Stimulated activated CD8-positive, alpha-beta memory T cell treated with anti-CD3 and anti-CD28 coated beads, Interleukin-2, amount 100 ng/mL, for 1 hour (primary cell): ENCODE data around the gene TTC23L.
"Not testable (repeated sequence)": the region's sequence is repeated elsewhere in the genome, so short reads cannot be mapped to it uniquely, and the experiment has no call there.

Experiments used
- DNase-seq, 2 donors: peaks; one replicate each; pipeline ENCODE4 v3.0.0-alpha.2; 2020; ENCODE audit warnings: low read depth in 2 of 2

The TTC23L gene, protein sequence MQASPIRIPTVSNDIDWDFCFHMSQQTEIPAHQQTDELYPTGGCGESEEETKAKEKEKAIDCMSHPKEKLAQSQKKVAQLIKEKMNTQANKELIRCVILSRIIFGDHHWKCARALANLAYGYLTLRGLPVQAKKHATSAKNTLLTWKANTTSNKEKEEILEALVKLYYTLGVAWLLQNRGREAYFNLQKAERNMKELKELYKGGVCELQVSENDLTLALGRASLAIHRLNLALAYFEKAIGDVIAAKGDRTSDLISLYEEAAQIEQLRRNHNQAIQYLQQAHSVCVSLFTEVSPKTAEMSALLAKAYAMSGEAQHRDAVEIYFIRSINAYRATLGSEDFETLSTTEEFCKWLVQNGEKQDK

DNA sequence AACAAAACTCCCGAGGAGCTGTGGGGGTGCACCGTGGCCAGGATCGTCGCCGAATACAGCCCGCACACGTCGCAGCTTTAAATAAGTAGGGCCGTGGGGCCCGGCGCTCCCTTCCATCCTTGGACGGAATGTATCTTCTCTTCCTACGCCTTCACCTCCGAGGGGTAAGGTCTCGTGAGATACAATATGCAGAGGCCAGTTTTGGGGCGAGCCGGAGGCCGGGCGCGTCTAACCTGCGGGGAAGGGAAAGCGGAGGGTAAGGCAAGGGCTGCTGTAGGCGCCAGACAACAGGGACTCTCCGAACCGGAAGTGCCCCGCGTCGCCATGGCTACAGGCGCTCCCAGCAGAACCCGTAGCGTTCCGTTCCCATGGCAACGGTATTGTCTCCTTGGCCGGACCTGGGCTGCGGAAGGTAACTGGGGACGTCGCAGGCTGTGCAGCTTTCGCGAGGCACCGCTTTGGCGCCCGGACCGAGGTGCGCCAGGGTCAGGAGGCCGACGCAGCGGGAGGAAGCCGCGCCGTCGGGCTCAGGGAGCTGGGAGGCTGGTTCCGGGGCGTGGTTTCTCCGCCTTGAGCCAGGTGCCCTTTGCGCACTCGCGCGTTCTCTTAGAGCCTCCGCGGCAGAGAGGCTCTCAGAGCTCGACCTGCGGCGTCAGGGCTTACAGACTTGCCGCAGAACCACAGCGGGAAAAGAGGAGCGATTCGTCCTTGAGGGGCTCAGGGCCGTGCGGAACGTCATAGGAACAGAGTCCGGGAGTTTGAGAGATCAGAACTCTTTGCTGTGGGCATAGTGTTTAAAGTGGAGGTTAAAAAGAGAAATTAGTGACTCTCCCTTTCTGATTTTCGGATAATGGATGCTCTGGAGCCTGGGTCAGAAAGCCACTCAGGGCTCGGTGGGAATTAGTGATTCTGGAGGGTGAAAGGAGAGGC is at the start of gene TTC23L:
Gene TTC23L, plus strand, starts transcription at position 380 of the 930 bp plus-strand sequence. CDS start 1,508 bp downstream, outside the sequence.
- peak; percentile 76 to 82 for DNase-seq

DNA sequence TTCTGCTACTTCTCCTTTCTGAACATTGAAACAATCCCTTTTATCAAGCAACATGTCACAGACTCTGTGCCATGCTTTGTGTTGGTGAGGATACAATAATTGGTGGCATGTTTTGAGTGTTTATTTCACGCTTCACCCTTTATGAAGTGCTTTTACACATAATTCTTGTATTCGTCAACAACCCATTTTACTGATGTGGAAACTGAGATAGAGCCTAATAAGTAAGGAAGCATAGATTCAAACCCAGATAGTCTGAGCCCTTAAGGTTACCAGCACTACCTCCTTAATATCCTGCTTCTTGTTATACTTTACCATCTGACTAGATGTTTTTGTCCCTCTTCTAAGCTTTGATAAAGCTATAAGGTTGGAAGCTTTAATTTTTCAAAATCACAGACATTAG is 49.3 kb upstream of the TTC23L start:
- DNase-seq: no peak

DNA sequence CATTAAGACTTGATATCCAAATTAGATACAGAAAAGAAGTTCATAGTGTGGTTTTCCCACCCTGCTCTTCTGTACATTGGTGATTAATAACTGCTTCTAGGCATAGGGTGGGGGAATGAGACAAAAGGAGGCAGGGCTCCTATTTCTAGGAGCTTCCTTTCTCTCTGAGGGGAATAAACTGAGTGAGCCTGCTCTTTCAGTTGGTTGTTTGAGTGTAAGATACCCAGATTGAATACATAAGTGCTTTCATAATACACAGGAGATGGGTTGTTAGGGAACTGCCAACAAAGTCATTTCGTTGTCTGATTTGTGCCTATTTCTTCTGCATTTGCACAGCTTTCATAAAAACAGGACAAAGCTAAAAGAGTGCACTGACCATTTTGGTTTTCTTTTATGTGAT is 48.9 kb upstream of the TTC23L start:
- DNase-seq: no peak

DNA sequence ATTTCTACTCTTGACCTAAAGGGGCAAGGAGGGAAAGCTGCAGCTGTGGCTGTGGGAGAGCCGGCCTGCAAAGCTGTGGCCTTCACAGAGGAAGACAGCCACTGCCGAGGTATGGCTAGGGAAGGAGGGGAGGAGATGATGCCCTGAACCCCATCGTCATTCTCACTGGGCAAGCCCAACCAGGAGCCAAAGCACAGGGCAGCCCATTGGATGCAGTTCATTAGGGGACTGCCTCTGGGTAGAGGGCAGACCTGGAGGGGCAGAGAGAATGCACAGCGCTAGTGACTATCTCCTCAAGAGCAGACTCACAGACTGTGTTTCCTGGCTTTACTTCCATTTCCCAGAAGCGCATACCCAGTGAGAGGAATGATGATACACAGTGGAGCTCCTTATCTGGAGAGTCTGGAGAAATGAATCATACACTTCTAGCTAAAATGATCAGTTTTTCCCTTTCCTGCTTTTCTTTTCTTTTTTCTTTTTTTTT is 47.2 kb upstream of the TTC23L start:
- DNase-seq: no peak

DNA sequence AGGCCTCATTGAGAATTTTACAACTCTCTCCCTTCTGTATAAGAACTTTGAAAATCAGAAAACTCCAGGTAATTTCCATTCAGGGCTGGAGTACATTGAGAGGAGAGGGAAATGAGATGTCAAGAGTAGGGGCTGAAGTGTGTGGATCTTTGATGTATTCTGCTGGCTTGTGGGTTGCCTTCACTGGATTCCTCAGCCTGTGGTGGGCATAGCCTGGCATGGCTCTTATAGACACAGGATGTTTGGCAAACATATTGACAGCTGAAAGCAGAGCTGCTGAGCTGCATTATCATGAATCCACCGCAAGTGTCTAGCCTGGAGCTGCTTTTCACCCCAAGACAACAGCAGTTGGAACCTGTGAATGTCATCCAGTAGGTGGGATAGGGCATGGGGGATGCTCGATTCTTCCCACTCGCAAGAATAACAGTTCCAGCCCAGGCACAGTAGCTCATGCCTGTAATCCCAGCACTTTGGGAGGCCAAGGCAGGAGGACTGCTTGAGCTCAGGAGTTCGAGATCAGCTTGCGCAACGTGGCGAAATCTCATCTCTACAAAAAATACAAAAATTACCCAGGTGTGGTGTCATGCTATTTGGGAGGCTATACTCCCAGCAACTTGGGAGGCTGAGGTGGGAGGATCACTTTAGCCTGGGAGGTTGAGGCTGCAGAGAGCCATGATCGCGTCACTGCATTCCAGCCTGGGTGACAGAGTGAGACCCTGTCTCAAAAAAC is 36.0 kb upstream of the TTC23L start:
- no peak for DNase-seq

DNA sequence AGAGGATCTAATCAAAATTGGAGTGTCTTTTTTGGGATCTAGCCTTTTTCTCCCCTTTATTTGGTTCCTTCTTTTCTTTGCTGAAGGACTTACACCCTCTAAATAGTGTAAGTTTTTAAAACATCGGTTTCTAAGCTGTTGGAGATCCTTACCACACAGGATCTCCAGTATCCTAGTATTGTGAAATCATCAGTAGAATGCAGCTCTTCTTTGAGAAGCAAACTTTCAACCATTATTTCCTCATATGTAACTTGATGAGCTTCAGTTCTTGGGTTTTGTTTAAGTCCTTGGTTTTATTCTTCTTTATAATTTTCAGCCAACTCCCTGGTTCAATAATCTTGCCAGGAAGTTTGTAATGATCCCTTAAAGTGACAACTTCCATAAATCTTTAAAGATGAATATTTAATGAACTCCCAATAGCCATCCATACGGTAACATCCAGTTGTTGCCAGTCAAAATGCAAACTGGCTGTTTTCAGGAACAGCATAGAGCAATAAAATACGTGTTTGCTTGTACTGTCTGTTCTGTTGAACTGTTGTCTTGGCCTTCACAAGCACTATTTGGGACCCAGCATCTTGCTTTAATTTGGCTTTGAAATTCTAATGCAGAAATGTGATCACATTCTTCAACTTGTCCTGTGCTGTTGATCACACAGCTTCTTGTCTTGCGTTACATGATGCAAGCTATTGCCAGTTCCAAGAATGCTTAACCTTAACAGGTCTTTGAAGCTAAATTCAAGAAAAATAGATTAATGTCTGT is 34.8 kb upstream of the TTC23L start:
- no peak for DNase-seq

DNA sequence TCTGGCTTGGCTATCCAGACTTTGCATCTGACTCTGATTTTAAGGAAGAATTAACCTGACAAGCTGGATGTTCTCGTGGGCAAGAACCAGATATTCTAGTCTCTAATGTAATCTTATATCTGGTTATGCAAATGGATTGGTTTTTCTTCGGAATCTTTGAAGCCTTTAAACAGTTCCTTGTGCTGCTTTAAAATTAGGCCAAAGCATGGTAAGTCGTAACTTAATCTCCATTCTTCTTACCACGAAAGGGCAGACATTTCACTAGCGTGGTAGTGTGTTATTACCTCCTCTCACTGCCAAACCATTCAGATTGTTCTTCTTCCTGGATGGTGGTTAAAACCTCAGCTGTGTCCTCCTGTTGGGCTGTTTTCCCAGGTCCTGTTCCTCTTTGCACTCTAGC is 34.1 kb upstream of the TTC23L start:
- DNase-seq: no peak

DNA sequence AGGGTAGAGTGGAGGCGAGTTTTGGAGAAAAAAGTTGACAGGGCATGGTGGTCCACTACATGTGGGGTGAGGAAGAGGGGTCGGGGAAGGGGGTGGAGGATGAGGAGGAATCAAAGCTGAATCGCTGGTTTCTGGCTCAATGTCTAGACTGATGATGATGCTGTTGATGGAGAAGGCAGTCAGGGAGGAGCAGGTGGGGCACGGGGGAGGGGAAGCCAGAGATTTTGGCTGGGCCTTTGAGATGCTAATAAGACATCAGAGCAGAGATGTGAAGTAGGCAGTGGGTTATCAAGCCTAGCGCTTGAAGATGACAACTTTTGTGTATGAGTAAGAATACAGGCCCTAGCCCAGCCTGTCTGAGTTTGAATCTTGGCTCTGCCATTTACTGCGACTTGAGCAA is 32.4 kb upstream of the TTC23L start:
- DNase-seq: no peak

DNA sequence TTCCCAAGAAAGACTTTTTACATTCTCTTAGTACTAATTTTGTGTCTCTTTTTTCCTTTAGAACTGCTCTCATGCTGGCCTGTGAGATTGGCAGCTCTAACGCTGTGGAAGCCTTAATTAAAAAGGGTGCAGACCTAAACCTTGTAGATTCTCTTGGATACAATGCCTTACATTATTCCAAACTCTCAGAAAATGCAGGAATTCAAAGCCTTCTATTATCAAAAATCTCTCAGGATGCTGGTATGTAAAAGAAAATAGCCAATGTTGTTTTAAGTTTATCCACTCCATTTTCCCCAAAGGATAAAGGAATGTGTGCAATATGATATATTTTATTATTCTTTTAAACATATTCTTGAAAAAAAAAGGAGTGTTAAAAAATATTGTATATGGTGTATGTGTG is 27.3 kb upstream of the TTC23L start:
- no peak for DNase-seq

DNA sequence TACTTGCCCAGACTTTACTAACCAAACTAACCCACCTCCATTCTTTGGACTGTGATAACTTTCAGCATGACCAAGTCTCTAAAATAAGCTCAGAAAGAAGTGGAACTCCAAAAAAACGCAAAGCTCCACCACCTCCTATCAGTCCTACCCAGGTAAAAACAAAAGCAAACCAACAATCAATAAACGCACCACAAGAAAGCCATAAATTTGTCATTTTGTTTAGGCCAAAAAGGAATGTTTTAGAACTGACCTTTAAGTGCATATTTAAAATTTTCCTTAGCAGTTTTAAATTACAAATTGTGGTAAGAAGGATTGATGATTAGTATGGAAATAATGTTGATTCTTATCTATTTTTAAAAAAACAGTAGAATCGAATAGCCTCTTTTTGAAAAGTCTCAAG is 25.5 kb upstream of the TTC23L start:
- no peak for DNase-seq

DNA sequence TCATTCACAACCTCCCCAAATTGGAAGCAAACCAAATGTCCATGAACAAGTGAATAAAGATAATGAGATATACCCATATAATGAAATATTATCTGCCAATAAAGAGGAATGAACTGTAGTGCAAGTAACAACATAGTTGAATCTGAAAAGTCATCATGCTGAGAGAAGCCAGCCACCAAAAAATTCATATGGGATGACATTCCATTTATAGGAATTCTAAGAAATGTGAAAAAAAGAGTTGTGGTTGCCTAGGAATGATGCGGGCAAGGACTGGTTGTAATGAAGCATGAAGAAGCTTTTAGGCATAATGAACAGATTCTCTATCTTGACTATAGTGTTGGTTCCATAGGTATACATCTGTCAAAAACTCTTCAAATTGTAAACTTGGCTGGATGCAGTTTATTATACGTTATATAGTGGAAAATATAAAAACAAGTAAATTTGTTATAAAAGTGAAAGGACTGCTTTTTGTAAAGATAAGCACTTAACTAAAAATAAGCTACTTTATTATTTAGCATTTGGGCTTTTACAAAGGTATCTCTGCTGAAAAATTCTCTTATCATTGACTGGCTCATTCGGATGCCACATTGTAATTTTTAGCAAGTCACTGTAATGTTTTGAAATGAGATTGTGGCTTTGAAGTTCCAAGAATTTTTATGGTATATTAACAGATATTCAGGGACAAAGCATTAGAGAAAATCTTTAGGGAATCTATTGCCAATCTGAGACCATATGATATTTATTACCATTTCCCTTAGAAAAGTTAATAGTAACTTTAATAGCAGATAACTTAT is 21.2 kb upstream of the TTC23L start:
- no peak for DNase-seq

DNA sequence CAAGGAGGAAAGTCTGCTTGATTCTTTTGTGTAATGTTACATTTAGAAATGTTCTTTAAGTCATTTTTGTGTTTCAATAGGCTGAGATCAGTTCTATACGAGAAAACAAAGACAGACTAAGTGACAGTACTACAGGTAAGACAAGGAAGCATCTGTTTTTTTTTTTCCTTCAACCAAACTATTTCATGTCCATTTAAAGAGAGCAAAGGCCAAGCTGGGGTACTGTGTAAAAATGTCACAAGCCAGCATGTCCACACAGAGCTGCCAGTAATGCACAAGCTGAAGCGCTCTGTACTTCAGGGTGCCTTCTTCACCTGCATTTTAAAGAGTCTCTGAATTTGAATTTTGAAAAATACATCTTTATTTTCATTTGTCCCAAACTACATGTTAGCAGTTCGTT is 20.2 kb upstream of the TTC23L start:
- DNase-seq: no peak

DNA sequence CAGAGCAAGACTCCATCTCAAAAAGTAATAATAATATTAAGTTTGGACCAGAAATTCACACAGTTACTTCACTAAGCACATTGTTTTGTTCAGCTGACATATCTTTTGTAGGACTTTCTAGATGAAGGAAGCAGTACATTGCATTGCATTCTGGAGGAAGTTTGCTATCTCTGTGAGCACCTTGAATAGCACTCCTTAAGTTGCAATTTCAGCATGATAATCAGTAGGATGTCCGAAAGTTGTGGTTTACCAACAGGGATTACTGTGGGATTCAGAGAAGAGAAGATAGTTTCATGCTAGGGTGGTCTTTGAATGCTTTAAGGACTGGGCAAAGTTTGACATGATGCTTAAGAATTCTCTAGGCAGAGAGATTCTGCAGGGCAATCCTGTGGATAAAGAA is 18.4 kb upstream of the TTC23L start:
- DNase-seq: no peak

DNA sequence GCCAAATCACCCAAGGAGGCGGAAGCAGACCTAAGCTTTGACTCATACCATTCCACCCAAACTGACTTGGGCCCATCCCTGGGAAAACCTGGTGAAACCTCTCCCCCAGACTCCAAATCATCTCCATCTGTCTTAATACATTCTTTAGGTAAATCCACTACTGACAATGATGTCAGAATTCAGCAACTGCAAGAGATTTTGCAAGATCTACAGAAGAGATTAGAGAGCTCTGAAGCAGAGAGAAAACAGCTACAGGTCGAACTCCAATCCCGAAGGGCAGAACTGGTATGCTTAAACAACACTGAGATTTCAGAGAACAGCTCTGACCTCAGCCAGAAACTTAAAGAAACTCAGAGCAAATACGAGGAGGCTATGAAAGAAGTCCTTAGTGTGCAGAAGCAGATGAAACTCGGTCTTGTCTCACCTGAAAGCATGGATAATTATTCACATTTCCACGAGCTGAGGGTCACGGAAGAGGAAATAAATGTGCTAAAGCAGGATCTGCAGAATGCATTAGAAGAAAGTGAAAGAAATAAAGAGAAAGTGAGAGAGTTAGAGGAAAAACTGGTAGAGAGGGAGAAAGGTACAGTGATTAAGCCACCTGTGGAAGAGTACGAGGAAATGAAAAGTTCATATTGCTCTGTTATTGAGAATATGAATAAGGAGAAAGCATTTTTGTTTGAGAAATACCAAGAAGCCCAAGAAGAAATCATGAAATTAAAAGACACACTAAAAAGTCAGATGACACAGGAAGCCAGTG is 15.8 kb upstream of the TTC23L start:
- DNase-seq: no peak

DNA sequence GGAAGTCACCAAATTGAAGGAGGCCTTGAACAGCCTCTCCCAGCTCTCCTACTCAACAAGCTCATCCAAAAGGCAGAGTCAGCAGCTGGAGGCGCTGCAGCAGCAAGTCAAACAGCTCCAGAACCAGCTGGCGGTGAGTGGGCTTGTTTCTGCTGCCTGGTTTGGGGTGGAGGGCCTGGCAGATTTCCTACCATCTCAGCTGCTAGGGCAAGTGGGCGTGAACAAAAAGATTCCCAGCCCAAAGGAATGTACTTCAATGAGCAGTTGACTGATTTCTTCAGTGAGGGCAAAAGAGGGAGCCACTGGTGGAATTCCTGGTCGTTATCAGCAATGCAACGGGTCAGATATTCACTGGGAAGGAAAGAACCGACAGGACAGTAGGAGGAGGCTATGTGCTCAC is 12.6 kb upstream of the TTC23L start:
- no peak for DNase-seq

DNA sequence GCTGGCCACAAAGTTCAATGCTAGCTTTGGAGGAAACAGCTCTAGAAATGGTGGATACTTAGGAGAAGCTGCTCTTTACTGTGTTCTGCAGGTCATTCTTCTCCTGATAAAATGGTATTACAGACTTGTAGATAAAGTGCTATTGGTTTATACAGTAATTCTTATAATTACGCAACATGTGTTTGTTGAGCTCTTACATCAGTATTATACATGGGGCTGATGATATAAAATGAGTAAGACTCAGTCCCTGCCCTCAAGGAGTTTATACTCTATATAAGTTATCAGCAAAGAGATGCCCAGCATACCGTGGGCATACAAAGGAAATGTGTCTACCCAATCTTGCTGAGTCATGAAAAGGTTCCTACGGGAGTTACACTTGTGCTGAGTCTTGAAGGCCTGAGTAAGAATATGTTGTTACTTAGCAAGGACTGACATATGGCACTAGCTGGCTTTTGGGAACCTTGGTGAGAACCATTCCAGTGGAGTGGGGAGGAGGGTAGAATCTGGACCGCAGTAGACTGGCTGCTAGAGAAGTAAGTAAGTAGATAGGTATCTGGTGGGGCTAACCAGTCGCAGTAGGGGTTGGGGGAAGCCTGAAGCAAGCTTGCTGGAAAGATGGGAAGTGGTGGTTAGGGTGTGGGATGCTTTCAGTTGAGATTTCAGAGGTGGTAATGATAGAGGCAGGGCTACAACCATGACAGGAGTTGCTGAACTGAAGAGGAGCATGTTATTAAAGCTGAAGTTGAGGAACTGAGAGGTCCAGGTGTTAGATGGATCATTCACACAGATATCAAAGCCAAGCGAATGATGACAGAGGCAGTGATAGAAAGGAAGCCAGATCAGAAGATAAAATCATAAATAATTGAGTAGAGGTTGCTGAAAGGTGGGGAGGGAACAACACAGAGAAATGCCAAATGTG is 11.1 kb upstream of the TTC23L start:
- no peak for DNase-seq

DNA sequence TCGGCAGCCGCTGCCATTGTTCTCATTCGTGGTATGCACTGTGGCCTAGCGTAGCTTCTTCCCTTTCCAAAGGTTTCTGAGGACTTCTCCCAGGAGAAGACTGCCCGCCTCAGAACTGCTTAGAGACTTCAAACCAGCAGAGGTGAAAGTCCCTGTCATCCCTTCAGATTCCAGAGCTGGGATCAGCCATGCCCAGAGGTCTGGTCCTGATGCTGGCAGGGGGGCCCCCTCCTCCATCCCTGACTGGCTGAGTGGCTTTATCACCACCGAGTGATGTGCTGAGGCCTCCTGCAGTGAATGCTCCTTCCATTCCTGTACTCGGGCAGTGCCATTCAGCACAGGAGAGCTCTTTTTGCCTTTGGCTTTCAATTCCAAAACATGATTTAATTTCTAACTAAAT is 8.1 kb upstream of the TTC23L start:
- DNase-seq: not testable (repeated sequence)

DNA sequence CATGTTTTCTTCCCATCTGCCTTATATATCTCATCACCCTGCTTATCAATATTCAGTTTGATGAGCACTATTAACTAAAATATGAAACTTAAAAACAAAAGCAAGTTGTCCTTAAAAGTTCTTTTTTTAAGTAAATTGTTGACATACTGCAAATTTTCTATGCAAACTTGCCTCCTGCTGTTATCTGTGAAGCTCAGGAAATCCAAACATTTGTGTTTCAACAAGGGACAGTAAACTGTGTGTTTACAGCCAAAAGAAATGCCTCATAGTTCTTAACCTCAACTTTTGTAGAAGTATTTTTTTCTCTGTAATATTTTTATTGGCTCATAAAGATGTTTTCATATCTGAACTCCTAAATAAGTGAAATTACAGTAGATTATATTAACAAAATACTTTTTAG is 7.7 kb upstream of the TTC23L start:
- DNase-seq: no peak

DNA sequence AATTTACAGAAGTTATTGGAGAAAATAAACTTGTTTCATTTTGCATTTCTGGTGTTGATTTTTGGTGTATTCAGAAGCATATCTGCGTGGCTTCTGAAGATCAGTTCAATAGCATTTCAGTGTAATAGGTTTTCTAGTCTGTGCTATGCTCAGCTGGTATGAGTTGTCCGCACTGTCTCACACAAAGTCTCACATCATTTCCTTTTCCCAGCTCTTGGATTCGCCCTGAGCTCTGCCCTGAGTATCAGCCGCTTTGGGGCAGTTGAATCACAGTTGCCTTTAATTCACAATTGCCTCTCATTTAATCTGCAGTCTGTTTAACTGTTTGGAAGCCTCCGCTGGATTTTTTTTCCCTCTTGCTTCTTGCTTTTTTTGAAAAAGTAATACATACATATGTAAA is 6.4 kb upstream of the TTC23L start:
- no peak for DNase-seq
